ENCODE measurements around the gene IL22RA2. TPM values are rescaled to one million over a fixed set of nuclear protein-coding genes. Genes with fewer than 3 reads are reported as not detected.

IL22RA2 gene
- total and polyA plus RNA-seq, 11 donors: 0.03 to 0.21 TPM; not detected in 9

GRCh38 chr6:137192821-137193220 is 19.4 kb upstream of the IL22RA2 start:
- 89 to 93% (median 91%) methylated on average over 4 of the region's 4 CpGs for WGBS, 4 donors
- ATAC-seq (no peak), DNase-seq (no peak)
- H3K36me3 ChIP-seq: peaks cover 0 to 17% (median 15%) of the 10 kb centered on the region in 9 donors
- peaks cover 0 to 25% (median 9%) of the 10 kb centered on the region in 12 donors for H3K9me3 ChIP-seq
- no peaks in the 10 kb centered on the region for H3K27me3 ChIP-seq
- intact Hi-C loops (cut with DNase I): no loop called here
- H3K4me1 ChIP-seq: peaks cover 0 to 39% (median 21%) of the 10 kb centered on the region in 12 donors
- no peak for TF ChIP-seq POLR2A (IDR thresholded peaks at IDR 0.05)
- TF ChIP-seq, protein P1, sequence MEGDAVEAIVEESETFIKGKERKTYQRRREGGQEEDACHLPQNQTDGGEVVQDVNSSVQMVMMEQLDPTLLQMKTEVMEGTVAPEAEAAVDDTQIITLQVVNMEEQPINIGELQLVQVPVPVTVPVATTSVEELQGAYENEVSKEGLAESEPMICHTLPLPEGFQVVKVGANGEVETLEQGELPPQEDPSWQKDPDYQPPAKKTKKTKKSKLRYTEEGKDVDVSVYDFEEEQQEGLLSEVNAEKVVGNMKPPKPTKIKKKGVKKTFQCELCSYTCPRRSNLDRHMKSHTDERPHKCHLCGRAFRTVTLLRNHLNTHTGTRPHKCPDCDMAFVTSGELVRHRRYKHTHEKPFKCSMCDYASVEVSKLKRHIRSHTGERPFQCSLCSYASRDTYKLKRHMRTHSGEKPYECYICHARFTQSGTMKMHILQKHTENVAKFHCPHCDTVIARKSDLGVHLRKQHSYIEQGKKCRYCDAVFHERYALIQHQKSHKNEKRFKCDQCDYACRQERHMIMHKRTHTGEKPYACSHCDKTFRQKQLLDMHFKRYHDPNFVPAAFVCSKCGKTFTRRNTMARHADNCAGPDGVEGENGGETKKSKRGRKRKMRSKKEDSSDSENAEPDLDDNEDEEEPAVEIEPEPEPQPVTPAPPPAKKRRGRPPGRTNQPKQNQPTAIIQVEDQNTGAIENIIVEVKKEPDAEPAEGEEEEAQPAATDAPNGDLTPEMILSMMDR (IDR thresholded peaks at IDR 0.05): no peak
- no peak overlapping the region for H3K27ac ChIP-seq
- H3K4me3 ChIP-seq: no peak overlapping the region

DNA sequence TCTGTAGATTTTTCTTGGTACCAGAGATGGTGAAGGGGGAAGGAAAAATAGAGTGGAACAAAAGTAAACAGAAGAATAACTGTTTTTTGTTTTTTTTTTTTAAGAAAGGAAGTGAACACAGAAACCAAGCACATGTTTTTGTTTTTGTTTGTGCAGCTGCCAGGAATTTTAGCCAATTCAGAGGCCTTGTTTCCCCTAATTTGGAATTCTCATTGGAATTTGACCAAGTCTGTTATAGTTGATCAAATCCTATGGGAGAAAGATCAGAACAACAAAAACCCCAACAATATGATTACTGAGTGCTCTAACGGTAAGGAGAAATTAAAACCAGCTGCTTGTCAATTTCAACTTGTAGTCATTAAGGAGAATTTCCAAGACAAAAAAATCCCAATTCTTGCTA is 18.2 kb upstream of the IL22RA2 start:
- peak in 1 of 4 donors; percentile 20 for ATAC-seq
- 31 to 63% (median 50%) methylated on average over 1 of the region's 1 CpG for WGBS, 4 donors
- intact Hi-C loops (cut with DNase I): no loop called here

GRCh38 chr6:137191236-137191635 is 17.8 kb upstream of the IL22RA2 start:
- DNase-seq: no peak
- intact Hi-C loops (cut with DNase I): no loop called here
- peak in 1 of 4 donors; percentile 34 for ATAC-seq

More for the DNA sequence above, 18.2 kb upstream of the IL22RA2 start:
- Histone ChIP-seq H3K9me3 (peaks cover 0 to 36% (median 9%) of the 10 kb centered on the region in 12 donors), H3K4me1 (peaks cover 0 to 39% (median 21%) of the 10 kb centered on the region in 12 donors), H3K27me3 (no peaks in the 10 kb centered on the region), H3K4me3 (no peak overlapping the region), H3K27ac (peak overlapping the region in 6 of 12 donors; percentile 6 to 47 (median 17)), H3K36me3 (peaks cover 0 to 6% (median 3%) of the 10 kb centered on the region in 9 donors)
- TF ChIP-seq, protein P1 (IDR thresholded peaks at IDR 0.05): no peak
- no peak for TF ChIP-seq POLR2A (IDR thresholded peaks at IDR 0.05)
- peak in 1 of 5 donors; percentile 25 for DNase-seq

DNA sequence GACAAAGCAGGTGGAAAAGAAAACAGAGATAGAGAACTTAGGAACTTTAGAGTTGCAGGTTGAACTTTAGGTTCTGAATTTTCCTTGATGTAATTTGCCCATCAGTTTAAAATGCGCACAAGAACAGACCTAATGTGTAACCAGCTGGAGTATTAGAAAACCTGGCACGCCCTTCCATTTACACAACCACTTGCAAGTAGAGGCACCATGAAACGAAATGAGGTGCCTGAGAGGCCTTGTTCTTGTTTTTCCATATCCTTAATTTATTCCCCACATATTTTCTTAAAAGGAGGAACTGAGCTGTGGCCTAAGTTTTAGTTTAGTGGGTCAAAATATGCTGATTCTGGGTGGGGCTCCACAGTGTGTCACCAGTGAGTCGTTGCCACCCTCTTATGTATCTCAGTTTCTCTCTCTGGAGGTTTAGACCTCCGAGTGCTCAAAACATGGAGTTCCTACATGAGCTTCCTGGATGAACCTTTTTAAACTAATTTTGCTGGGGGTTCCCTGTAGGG is 17.2 kb upstream of the IL22RA2 start:
- intact Hi-C loops (cut with DNase I): no loop called here

More at GRCh38 chr6:137191236-137191635, 17.8 kb upstream of the IL22RA2 start:
- H3K27me3 ChIP-seq: no peaks in the 10 kb centered on the region
- peaks cover 0 to 37% (median 9%) of the 10 kb centered on the region in 12 donors for H3K9me3 ChIP-seq
- H3K4me1 ChIP-seq: peaks cover 0 to 34% (median 21%) of the 10 kb centered on the region in 12 donors
- H3K27ac ChIP-seq: peak overlapping the region in 3 of 12 donors; percentile 23 to 47 (median 31)
- no peak overlapping the region for H3K4me3 ChIP-seq
- TF ChIP-seq, protein P1 (IDR thresholded peaks at IDR 0.05): no peak
- no peak for TF ChIP-seq POLR2A (IDR thresholded peaks at IDR 0.05)
- peaks cover 0 to 1% (median 0%) of the 10 kb centered on the region in 9 donors for H3K36me3 ChIP-seq
- 60 to 72% (median 70%) methylated on average over 3 of the region's 3 CpGs for WGBS, 4 donors

More for the DNA sequence above, 17.2 kb upstream of the IL22RA2 start:
- no peak for ATAC-seq
- TF ChIP-seq, protein P1 (IDR thresholded peaks at IDR 0.05): no peak
- TF ChIP-seq POLR2A (IDR thresholded peaks at IDR 0.05): no peak
- Histone ChIP-seq H3K4me3 (no peak overlapping the region), H3K4me1 (peaks cover 0 to 28% (median 19%) of the 10 kb centered on the region in 12 donors), H3K9me3 (peaks cover 0 to 43% (median 9%) of the 10 kb centered on the region in 12 donors), H3K27me3 (no peaks in the 10 kb centered on the region), H3K27ac (peak overlapping the region in 2 of 12 donors; percentile 23 to 47), H3K36me3 (no peaks in the 10 kb centered on the region)
- WGBS, 4 donors: 87 to 95% (median 92%) methylated on average over 5 of the region's 5 CpGs
- DNase-seq: no peak
